A549 (cell line): ENCODE measurements around the gene CPA1.

Experiments
- CHD4 ChIP-seq: fragments of 200-600 bp; sonication (generic); IDR thresholded peaks from 2 replicates; pipeline ENCODE4 v1.6.1; 2016; ENCODE audit warnings: antibody characterized with exemption, mild to moderate bottlenecking, borderline replicate concordance
- EP300 ChIP-seq, 2 experiments: fragments of >200 bp; sonication (Bioruptor Twin); formaldehyde crosslinking; IDR thresholded peaks; 2 replicates in 1 of 2; 3 replicates in 1 of 2; pipeline ENCODE4 v1.6.1; 2016 to 2017
- FOSB ChIP-seq: fragments of 250-450 bp; sonication (Bioruptor Pico); IDR thresholded peaks from 2 replicates; pipeline ENCODE4 v1.5.0; 2020; ENCODE audit warnings: mild to moderate bottlenecking, moderate library complexity
- JUN ChIP-seq, 2 experiments: fragments of >200 bp; sonication (Bioruptor Twin); formaldehyde crosslinking; IDR thresholded peaks; 2 replicates in 1 of 2; 3 replicates in 1 of 2; pipeline ENCODE4 v1.6.1; 2016 to 2017
- MAFK ChIP-seq: fragments of 450-650 bp; IDR thresholded peaks from 2 replicates; pipeline ENCODE4 v1.6.1; 2014; ENCODE audit not compliant: partially characterized antibody
- NPAS2 ChIP-seq: fragments of 250-450 bp; sonication (Bioruptor Pico); IDR thresholded peaks from 2 replicates; pipeline ENCODE4 v1.8.0; 2022; ENCODE audit warnings: mild to moderate bottlenecking, moderate library complexity, borderline replicate concordance
- NR3C1 ChIP-seq: fragments of >200 bp; sonication (Bioruptor Twin); formaldehyde crosslinking; IDR thresholded peaks from 3 replicates; pipeline ENCODE4 v1.6.1; 2017
- POLR2A ChIP-seq: IDR thresholded peaks from 2 replicates; pipeline ENCODE4 v1.6.1; 2012; ENCODE audit warnings: mild to moderate bottlenecking, low read length
- TF ChIP-seq, protein P1 (sequence below): IDR thresholded peaks from 2 replicates; pipeline ENCODE4 v1.6.1; 2012
- TF ChIP-seq, protein P2 (sequence below): fragments of >200 bp; sonication (Bioruptor Twin); formaldehyde crosslinking; IDR thresholded peaks from 3 replicates; pipeline ENCODE4 v1.5.1; 2016
- TF ChIP-seq, protein P3 (sequence below): fragments of 200-600 bp; sonication (generic); IDR thresholded peaks from 2 replicates; pipeline ENCODE4 v1.6.1; 2016; ENCODE audit warnings: antibody characterized with exemption, mild to moderate bottlenecking, moderate library complexity

DNA sequence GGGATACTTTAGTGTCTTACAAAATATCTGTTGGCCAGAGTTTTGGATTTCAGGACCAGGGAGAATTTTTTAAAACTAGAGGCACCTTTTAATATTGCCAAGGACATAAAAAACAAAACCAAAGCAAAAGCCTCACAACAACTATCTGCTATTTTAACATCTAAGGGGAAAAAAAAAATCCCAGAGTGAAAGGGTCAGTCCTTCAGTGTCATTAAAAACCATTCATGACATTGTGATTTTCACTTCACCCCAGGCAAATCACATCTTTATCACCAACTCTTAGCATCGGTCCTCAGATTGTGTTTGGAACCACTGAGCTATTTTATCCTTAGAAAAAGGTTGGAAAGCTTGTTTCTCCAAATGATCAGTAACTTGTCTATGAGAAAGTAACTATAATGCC is 49.8 kb downstream of the CPA1 start:
- no peak for TF ChIP-seq EP300 (IDR thresholded peaks at IDR 0.05)
- TF ChIP-seq, protein P1, sequence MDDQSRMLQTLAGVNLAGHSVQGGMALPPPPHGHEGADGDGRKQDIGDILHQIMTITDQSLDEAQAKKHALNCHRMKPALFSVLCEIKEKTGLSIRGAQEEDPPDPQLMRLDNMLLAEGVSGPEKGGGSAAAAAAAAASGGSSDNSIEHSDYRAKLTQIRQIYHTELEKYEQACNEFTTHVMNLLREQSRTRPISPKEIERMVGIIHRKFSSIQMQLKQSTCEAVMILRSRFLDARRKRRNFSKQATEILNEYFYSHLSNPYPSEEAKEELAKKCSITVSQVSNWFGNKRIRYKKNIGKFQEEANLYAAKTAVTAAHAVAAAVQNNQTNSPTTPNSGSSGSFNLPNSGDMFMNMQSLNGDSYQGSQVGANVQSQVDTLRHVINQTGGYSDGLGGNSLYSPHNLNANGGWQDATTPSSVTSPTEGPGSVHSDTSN = no peak
- TF ChIP-seq CHD4 = no peak
- TF ChIP-seq JUN (IDR thresholded peaks at IDR 0.05) = no peak
- TF ChIP-seq, protein P2, sequence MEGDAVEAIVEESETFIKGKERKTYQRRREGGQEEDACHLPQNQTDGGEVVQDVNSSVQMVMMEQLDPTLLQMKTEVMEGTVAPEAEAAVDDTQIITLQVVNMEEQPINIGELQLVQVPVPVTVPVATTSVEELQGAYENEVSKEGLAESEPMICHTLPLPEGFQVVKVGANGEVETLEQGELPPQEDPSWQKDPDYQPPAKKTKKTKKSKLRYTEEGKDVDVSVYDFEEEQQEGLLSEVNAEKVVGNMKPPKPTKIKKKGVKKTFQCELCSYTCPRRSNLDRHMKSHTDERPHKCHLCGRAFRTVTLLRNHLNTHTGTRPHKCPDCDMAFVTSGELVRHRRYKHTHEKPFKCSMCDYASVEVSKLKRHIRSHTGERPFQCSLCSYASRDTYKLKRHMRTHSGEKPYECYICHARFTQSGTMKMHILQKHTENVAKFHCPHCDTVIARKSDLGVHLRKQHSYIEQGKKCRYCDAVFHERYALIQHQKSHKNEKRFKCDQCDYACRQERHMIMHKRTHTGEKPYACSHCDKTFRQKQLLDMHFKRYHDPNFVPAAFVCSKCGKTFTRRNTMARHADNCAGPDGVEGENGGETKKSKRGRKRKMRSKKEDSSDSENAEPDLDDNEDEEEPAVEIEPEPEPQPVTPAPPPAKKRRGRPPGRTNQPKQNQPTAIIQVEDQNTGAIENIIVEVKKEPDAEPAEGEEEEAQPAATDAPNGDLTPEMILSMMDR = no peak
- no peak for TF ChIP-seq NR3C1
- TF ChIP-seq, protein P3, sequence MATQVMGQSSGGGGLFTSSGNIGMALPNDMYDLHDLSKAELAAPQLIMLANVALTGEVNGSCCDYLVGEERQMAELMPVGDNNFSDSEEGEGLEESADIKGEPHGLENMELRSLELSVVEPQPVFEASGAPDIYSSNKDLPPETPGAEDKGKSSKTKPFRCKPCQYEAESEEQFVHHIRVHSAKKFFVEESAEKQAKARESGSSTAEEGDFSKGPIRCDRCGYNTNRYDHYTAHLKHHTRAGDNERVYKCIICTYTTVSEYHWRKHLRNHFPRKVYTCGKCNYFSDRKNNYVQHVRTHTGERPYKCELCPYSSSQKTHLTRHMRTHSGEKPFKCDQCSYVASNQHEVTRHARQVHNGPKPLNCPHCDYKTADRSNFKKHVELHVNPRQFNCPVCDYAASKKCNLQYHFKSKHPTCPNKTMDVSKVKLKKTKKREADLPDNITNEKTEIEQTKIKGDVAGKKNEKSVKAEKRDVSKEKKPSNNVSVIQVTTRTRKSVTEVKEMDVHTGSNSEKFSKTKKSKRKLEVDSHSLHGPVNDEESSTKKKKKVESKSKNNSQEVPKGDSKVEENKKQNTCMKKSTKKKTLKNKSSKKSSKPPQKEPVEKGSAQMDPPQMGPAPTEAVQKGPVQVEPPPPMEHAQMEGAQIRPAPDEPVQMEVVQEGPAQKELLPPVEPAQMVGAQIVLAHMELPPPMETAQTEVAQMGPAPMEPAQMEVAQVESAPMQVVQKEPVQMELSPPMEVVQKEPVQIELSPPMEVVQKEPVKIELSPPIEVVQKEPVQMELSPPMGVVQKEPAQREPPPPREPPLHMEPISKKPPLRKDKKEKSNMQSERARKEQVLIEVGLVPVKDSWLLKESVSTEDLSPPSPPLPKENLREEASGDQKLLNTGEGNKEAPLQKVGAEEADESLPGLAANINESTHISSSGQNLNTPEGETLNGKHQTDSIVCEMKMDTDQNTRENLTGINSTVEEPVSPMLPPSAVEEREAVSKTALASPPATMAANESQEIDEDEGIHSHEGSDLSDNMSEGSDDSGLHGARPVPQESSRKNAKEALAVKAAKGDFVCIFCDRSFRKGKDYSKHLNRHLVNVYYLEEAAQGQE = no peak
- no peak for TF ChIP-seq MAFK
- no peak for TF ChIP-seq POLR2A
- TF ChIP-seq NPAS2 (CRISPR knock-in tag) = no peak
- no peak for TF ChIP-seq FOSB (CRISPR knock-in tag)
